HCT116 (cell line): Measurements from ENCODE around the gene MTRF1L. TPM values are rescaled to one million over a fixed set of nuclear protein-coding genes. Genes with fewer than 3 reads are reported as not detected.

ENCODE experiments used
- ATAC-seq: fragments of 200-7000 bp; cut with Tn5 transposase; 2 replicates; pipeline ENCODE4 v1.9.1; 2020; ENCODE audit warnings: mild to moderate bottlenecking, moderate library complexity
- BruUV-seq: library from RNA; stranded (reverse); fragments of 400-500 nt; replicated peaks from 2 replicates; lab custom pipeline; 2021; lab: Mats Ljungman, UMichigan
- CTCF ChIA-PET: fragments of 300-600 bp; sonication (Branson Sonifier 250); formaldehyde crosslinking; loops from one replicate; lab custom pipeline; 2021; ENCODE audit warnings: antibody characterized with exemption; lab: Charles Lee
- POLR2A ChIA-PET: fragments of 300-600, 350-600 bp; sonication (Branson Sonifier 250); formaldehyde crosslinking; loops from one replicate; lab custom pipeline; 2021; ENCODE audit warnings: antibody characterized with exemption; lab: Charles Lee
- RAD21 ChIA-PET, 2 experiments: fragments of 300-600 bp; sonication (Branson Sonifier 250); formaldehyde crosslinking; loops; one replicate each; lab custom pipeline; 2023; ENCODE audit warnings: low total read pairs in 2 of 2; ENCODE audit not compliant: uncharacterized antibody in 2 of 2, unreplicated experiment in 2 of 2, low non-redundant PET in 1 of 2; lab: Charles Lee
- DNase-seq: peaks from one replicate; pipeline ENCODE4 v3.0.0-alpha.2; 2010; ENCODE audit warnings: low read depth, low spot score
- H2AFZ ChIP-seq: fragments of 200-600 bp; shearing (Covaris generic), sonication (generic); 2 replicates; pipeline ENCODE4 v1.6.1; 2017; ENCODE audit warnings: low read depth, mixed run types, mixed read lengths, antibody characterized with exemption, low read length; ENCODE audit not compliant: poor library complexity, severe bottlenecking
- H3K27ac ChIP-seq: 2 replicates; pipeline ENCODE4 v1.5.1; 2012; ENCODE audit warnings: low read depth, low read length
- H3K27me3 ChIP-seq: fragments of 200-600 bp; sonication (generic); 2 replicates; pipeline ENCODE4 v1.6.1; 2016; ENCODE audit warnings: mixed run types, low read length, mixed read lengths; ENCODE audit not compliant: insufficient read depth
- H3K36me3 ChIP-seq, 2 experiments: fragments of 200-500 bp in 1 of 2; fragments of 200-600 bp in 1 of 2; sonication (Bioruptor generic) in 1 of 2; sonication (generic) in 1 of 2; 2 replicates each; pipeline versions ENCODE4 v1.5.1 to v1.6.1; 2014 to 2016; ENCODE audit warnings: low read length in 2 of 2, inconsistent platforms in 1 of 2, mixed read lengths in 1 of 2, mixed run types in 1 of 2; ENCODE audit not compliant: insufficient read depth in 2 of 2, control insufficient read depth in 1 of 2
- H3K4me1 ChIP-seq, 2 experiments: fragments of 200-600 bp in 1 of 2; sonication (generic) in 1 of 2; 2 replicates each; pipeline versions ENCODE4 v1.5.1 to v1.6.1; 2012 to 2017; ENCODE audit warnings: low read length in 2 of 2, inconsistent platforms in 1 of 2, mild to moderate bottlenecking in 1 of 2, mixed read lengths in 1 of 2, mixed run types in 1 of 2, moderate library complexity in 1 of 2; ENCODE audit not compliant: insufficient read depth in 2 of 2, control insufficient read depth in 1 of 2
- H3K4me2 ChIP-seq: fragments of 200-600 bp; sonication (generic); 2 replicates; pipeline ENCODE4 v1.6.1; 2017; ENCODE audit warnings: mixed run types, low read length, mixed read lengths
- H3K4me3 ChIP-seq, 2 experiments: fragments of 200-600 bp in 1 of 2; sonication (generic) in 1 of 2; replicated peaks in 1 of 2; 2 replicates each; pipeline ENCODE4 v1.5.1; 2011 to 2016; ENCODE audit warnings: low read length in 2 of 2, control low read depth in 1 of 2, low read depth in 1 of 2, mild to moderate bottlenecking in 1 of 2, mixed read lengths in 1 of 2, mixed run types in 1 of 2
- H3K79me2 ChIP-seq: fragments of 200-600 bp; sonication (generic); 2 replicates; pipeline ENCODE4 v1.6.1; 2017; ENCODE audit warnings: mild to moderate bottlenecking, mixed run types, low read length, moderate library complexity, mixed read lengths; ENCODE audit not compliant: insufficient read depth
- H3K9ac ChIP-seq: fragments of 200-600 bp; sonication (generic); 2 replicates; pipeline ENCODE4 v1.6.1; 2016; ENCODE audit warnings: low read length, mixed read lengths
- H3K9me2 ChIP-seq: fragments of 200-600 bp; sonication (generic), shearing (Covaris generic); 2 replicates; pipeline ENCODE4 v1.6.1; 2017; ENCODE audit warnings: mixed run types, mild to moderate bottlenecking, moderate library complexity; ENCODE audit not compliant: insufficient read depth
- H3K9me3 ChIP-seq, 2 experiments: fragments of 200-500 bp in 1 of 2; fragments of 200-600 bp in 1 of 2; sonication (Bioruptor generic) in 1 of 2; sonication (generic) in 1 of 2; 2 replicates each; pipeline ENCODE4 v1.6.1; 2014 to 2017; ENCODE audit warnings: low read length in 2 of 2, mixed read lengths in 2 of 2, inconsistent platforms in 1 of 2, low read depth in 1 of 2, mild to moderate bottlenecking in 1 of 2, mixed run types in 1 of 2, moderate library complexity in 1 of 2; ENCODE audit not compliant: control insufficient read depth in 1 of 2, insufficient read depth in 1 of 2
- H4K20me1 ChIP-seq: fragments of 200-600 bp; sonication (generic), shearing (Covaris generic); 2 replicates; pipeline ENCODE4 v1.6.1; 2017; ENCODE audit warnings: mixed run types, mild to moderate bottlenecking, moderate library complexity; ENCODE audit not compliant: insufficient read depth
- CEBPB ChIP-seq: IDR thresholded peaks from 2 replicates; pipeline ENCODE4 v1.6.1; 2012; ENCODE audit warnings: low read depth
- EGR1 ChIP-seq: IDR thresholded peaks from 2 replicates; pipeline ENCODE4 v1.6.1; 2012; ENCODE audit warnings: low read depth
- ELF1 ChIP-seq: IDR thresholded peaks from 2 replicates; pipeline ENCODE4 v1.6.1; 2012; ENCODE audit warnings: low read depth, borderline replicate concordance
- EZH2 ChIP-seq: fragments of 200-600 bp; sonication (generic); IDR thresholded peaks from 2 replicates; pipeline ENCODE4 v1.6.1; 2017; ENCODE audit warnings: antibody characterized with exemption, mixed run types
- EZH2phosphoT487 ChIP-seq: fragments of 200-600 bp; IDR thresholded peaks from 2 replicates; pipeline ENCODE4 v1.6.1; 2018; ENCODE audit warnings: antibody characterized with exemption, borderline replicate concordance
- POLR2AphosphoS5 ChIP-seq: IDR thresholded peaks from 2 replicates; pipeline ENCODE4 v1.6.1; 2011; ENCODE audit warnings: mild to moderate bottlenecking, low read depth, low read length, moderate library complexity
- RAD21 ChIP-seq: IDR thresholded peaks from 2 replicates; pipeline ENCODE4 v1.6.1; 2012; ENCODE audit warnings: low read depth, mild to moderate bottlenecking
- SIN3A ChIP-seq: IDR thresholded peaks from 2 replicates; pipeline ENCODE4 v1.6.1; 2012; ENCODE audit warnings: low read depth
- TCF7L2 ChIP-seq: IDR thresholded peaks from 2 replicates; pipeline ENCODE4 v1.7.0; 2011; ENCODE audit warnings: borderline replicate concordance, inconsistent platforms; ENCODE audit not compliant: insufficient read depth, insufficient read length; ENCODE audit errors: extremely low read depth
- YY1 ChIP-seq: IDR thresholded peaks from 2 replicates; pipeline ENCODE4 v1.6.1; 2011; ENCODE audit warnings: low read length, low read depth, moderate library complexity, mild to moderate bottlenecking; ENCODE audit not compliant: insufficient replicate concordance; ENCODE audit errors: extremely low read depth
- ZNF274 ChIP-seq: fragments of 200-500 bp; sonication (Bioruptor generic); IDR thresholded peaks from 2 replicates; pipeline ENCODE4 v1.6.1; 2014; ENCODE audit warnings: mild to moderate bottlenecking, low read depth, low read length, inconsistent platforms
- intact Hi-C: fragments of 100-400 bp; cut with micrococcal nuclease; formaldehyde crosslinking; loops from 2 replicates; pipeline ENCODE4 v1.10.0; 2022
- total RNA-seq: library from RNA; stranded (reverse); gene quantifications from one replicate; pipeline ENCODE4 v1.2.1, GENCODE V29; 2021; ENCODE audit not compliant: unreplicated experiment
- TF ChIP-seq, protein P1 (sequence below): IDR thresholded peaks from 2 replicates; pipeline ENCODE4 v1.6.1; 2012; ENCODE audit warnings: low read depth

The MTRF1L gene
- total RNA-seq, 1 experiment from 2014 or later: 26.2 TPM

DNA sequence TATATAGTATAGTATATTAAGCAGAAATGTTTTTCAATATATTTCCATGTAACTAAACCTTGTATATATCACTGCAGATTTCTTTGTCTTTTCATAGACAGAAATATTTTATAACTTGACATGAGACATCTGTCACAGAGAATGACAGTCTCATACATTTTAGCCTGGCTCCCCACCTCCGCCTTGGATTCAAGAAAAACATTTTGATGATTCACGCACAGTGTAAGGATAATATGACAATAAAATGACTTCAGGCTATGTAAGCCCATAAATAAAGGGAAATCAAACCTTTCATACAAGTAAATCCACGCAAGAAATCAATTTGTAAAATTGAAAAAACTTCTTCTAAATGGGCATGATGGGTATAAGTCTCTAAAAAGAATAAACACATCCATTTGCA lies 56.0 kb downstream of the MTRF1L start:
- ChIA-PET RAD21 (interaction anchor here in 1 of 2 experiments (2.1 kb wide), 1 partner anchor 198 kb away, joined by 9 read pairs; no protein-coding TSS in a partner anchor), POLR2A (interaction anchor here (1.0 kb wide), 1 partner anchor 198 kb away, joined by 3 read pairs; no protein-coding TSS in a partner anchor), CTCF (interaction anchor here (0.7 to 3.1 kb wide), 5 partner anchors 81 to 232 kb away, joined by 3 to 103 read pairs (median 25); partner anchors contain the start of gene VIP)
- no peak overlapping the region for H3K4me3 ChIP-seq
- intact Hi-C loops: no loop called here
- H3K79me2 ChIP-seq: no peaks in the 10 kb centered on the region
- no peak overlapping the region for H3K27ac ChIP-seq
- H4K20me1 ChIP-seq: no peaks in the 10 kb centered on the region
- DNase-seq (no peak), ATAC-seq (no peak)
- no peaks in the 10 kb centered on the region for H3K36me3 ChIP-seq
- no peaks in the 10 kb centered on the region for H3K9me2 ChIP-seq
- peaks cover 44% of the 10 kb centered on the region for H3K27me3 ChIP-seq
- no peak overlapping the region for H2AFZ ChIP-seq
- no TSS peak for BruUV-seq
- no peak overlapping the region for H3K9ac ChIP-seq
- no peak for TF ChIP-seq ZNF274
- TF ChIP-seq SIN3A: no peak
- TF ChIP-seq CEBPB: no peak
- TF ChIP-seq ELF1: no peak
- no peak for TF ChIP-seq RAD21
- TF ChIP-seq YY1: no peak
- no peak for TF ChIP-seq POLR2AphosphoS5
- TF ChIP-seq EZH2phosphoT487: no peak
- no peak for TF ChIP-seq EZH2
- TF ChIP-seq, protein P1, sequence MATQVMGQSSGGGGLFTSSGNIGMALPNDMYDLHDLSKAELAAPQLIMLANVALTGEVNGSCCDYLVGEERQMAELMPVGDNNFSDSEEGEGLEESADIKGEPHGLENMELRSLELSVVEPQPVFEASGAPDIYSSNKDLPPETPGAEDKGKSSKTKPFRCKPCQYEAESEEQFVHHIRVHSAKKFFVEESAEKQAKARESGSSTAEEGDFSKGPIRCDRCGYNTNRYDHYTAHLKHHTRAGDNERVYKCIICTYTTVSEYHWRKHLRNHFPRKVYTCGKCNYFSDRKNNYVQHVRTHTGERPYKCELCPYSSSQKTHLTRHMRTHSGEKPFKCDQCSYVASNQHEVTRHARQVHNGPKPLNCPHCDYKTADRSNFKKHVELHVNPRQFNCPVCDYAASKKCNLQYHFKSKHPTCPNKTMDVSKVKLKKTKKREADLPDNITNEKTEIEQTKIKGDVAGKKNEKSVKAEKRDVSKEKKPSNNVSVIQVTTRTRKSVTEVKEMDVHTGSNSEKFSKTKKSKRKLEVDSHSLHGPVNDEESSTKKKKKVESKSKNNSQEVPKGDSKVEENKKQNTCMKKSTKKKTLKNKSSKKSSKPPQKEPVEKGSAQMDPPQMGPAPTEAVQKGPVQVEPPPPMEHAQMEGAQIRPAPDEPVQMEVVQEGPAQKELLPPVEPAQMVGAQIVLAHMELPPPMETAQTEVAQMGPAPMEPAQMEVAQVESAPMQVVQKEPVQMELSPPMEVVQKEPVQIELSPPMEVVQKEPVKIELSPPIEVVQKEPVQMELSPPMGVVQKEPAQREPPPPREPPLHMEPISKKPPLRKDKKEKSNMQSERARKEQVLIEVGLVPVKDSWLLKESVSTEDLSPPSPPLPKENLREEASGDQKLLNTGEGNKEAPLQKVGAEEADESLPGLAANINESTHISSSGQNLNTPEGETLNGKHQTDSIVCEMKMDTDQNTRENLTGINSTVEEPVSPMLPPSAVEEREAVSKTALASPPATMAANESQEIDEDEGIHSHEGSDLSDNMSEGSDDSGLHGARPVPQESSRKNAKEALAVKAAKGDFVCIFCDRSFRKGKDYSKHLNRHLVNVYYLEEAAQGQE: no peak
- no peak for TF ChIP-seq TCF7L2
- no peak for TF ChIP-seq EGR1
- H3K4me1 ChIP-seq: peaks cover 0 to 3% of the 10 kb centered on the region in 2 experiments; a peak in 1 of 4 replicates
- H3K9me3 ChIP-seq: no peaks in the 10 kb centered on the region
- no peak overlapping the region for H3K4me2 ChIP-seq
